CD14-positive monocyte (primary cell): ENCODE data around the gene CASK. TPM values are rescaled to one million over a fixed set of nuclear protein-coding genes. Genes with fewer than 3 reads are reported as not detected.
A peak's percentile ranks its signal among the peaks of the same experiment; 100 is the strongest.

ENCODE experiments used
- DNase-seq, 3 donors: peaks; one replicate each; pipeline ENCODE4 v3.0.0-alpha.2; 2011 to 2022
- H2AFZ ChIP-seq: 2 replicates; pipeline ENCODE4 v1.6.0; 2012; ENCODE audit warnings: mild to moderate bottlenecking, low read depth, low read length, inconsistent platforms; ENCODE audit not compliant: insufficient read depth, poor library complexity, severe bottlenecking
- H3K27ac ChIP-seq, 2 donors: 1 replicate in 1 of 2; 2 replicates in 1 of 2; pipeline ENCODE4 v1.5.1; 2012 to 2013; ENCODE audit warnings: low read length in 2 of 2, control low read depth in 1 of 2, inconsistent platforms in 1 of 2, low read depth in 1 of 2, mild to moderate bottlenecking in 1 of 2
- H3K27me3 ChIP-seq, 2 donors: one replicate each; pipeline versions ENCODE4 v1.6.0 to v1.6.1; 2011 to 2013; ENCODE audit warnings: low read length in 2 of 2; ENCODE audit not compliant: control insufficient read depth in 2 of 2, insufficient read depth in 2 of 2
- H3K36me3 ChIP-seq, 2 donors: replicated peaks in 1 of 2; 1 replicate in 1 of 2; 2 replicates in 1 of 2; pipeline versions ENCODE4 v1.5.1 to v1.6.1; 2012 to 2013; ENCODE audit warnings: low read length in 2 of 2, control low read depth in 1 of 2, inconsistent platforms in 1 of 2, mild to moderate bottlenecking in 1 of 2; ENCODE audit not compliant: insufficient read depth in 2 of 2, control insufficient read depth in 1 of 2
- H3K4me1 ChIP-seq, 2 donors: 1 replicate in 1 of 2; 2 replicates in 1 of 2; pipeline versions ENCODE4 v1.5.1 to v1.6.1; 2012 to 2013; ENCODE audit warnings: low read length in 2 of 2, control low read depth in 1 of 2, inconsistent platforms in 1 of 2, mild to moderate bottlenecking in 1 of 2, moderate library complexity in 1 of 2; ENCODE audit not compliant: insufficient read depth in 2 of 2, control insufficient read depth in 1 of 2
- H3K4me2 ChIP-seq: replicated peaks from 2 replicates; pipeline ENCODE3; 2012; ENCODE audit warnings: low read length, moderate library complexity, mild to moderate bottlenecking; ENCODE audit not compliant: poor library complexity, severe bottlenecking; ENCODE audit errors: extremely low read depth
- H3K4me3 ChIP-seq, 3 experiments: fragments of 200-600 bp in 1 of 3; sonication (generic) in 1 of 3; replicated peaks in 1 of 3; 1 replicate in 2 of 3; 2 replicates in 1 of 3; pipeline ENCODE4 v1.5.1; 2011 to 2013; ENCODE audit warnings: low read length in 3 of 3, mild to moderate bottlenecking in 3 of 3, control low read depth in 2 of 3, low read depth in 2 of 3, inconsistent platforms in 1 of 3, moderate library complexity in 1 of 3
- H3K79me2 ChIP-seq: 2 replicates; pipeline ENCODE4 v1.6.0; 2012; ENCODE audit warnings: mild to moderate bottlenecking, control low read depth, inconsistent platforms, low read length, moderate library complexity; ENCODE audit not compliant: insufficient read depth
- H3K9ac ChIP-seq: 2 replicates; pipeline ENCODE4 v1.6.0; 2017; ENCODE audit warnings: low read length, mild to moderate bottlenecking; ENCODE audit not compliant: insufficient read depth, poor library complexity, severe bottlenecking
- H3K9me3 ChIP-seq, 2 donors: replicated peaks in 1 of 2; 1 replicate in 1 of 2; 2 replicates in 1 of 2; pipeline versions ENCODE4 v1.5.1 to v1.6.1; 2012 to 2013; ENCODE audit warnings: low read length in 2 of 2, control low read depth in 1 of 2; ENCODE audit not compliant: control insufficient read depth in 1 of 2, insufficient read depth in 1 of 2
- H4K20me1 ChIP-seq: 2 replicates; pipeline ENCODE4 v1.6.0; 2012; ENCODE audit warnings: mild to moderate bottlenecking, low read length, control low read depth, moderate library complexity; ENCODE audit not compliant: insufficient read depth
- H3K27ac Mint-ChIP-seq, 7 donors: one replicate each; pipeline ENCODE4 v1.8.0; 2020; ENCODE audit warnings: mild to moderate bottlenecking in 7 of 7, mixed read lengths in 7 of 7, moderate library complexity in 6 of 7, inconsistent platforms in 2 of 7
- H3K27me3 Mint-ChIP-seq, 3 donors: one replicate each; pipeline ENCODE4 v1.8.0; 2021 to 2022; ENCODE audit warnings: low read depth in 3 of 3, mild to moderate bottlenecking in 3 of 3, mixed read lengths in 3 of 3, moderate library complexity in 3 of 3, inconsistent platforms in 1 of 3
- H3K36me3 Mint-ChIP-seq, 2 donors: one replicate each; pipeline ENCODE4 v1.8.0; 2020; ENCODE audit warnings: mixed read lengths in 2 of 2, inconsistent platforms in 1 of 2, mild to moderate bottlenecking in 1 of 2
- H3K4me1 Mint-ChIP-seq: one replicate; pipeline ENCODE4 v1.8.0; 2020; ENCODE audit warnings: mild to moderate bottlenecking, mixed read lengths
- H3K4me3 Mint-ChIP-seq, 2 donors: one replicate each; pipeline ENCODE4 v1.8.0; 2020; ENCODE audit warnings: mild to moderate bottlenecking in 2 of 2, mixed read lengths in 2 of 2, moderate library complexity in 1 of 2
- H3K9me3 Mint-ChIP-seq, 7 donors: one replicate each; pipeline ENCODE4 v1.8.0; 2020 to 2022; ENCODE audit warnings: mixed read lengths in 7 of 7, mild to moderate bottlenecking in 6 of 7, moderate library complexity in 6 of 7, inconsistent platforms in 2 of 7
- WGBS: methylation state at CpG from one replicate; pipeline ENCODE4 v1.1.5; 2013; ENCODE audit warnings: missing lambda C conversion rate; ENCODE audit not compliant: insufficient coverage; 5-methylcytosine and 5-hydroxymethylcytosine counted together
- intact Hi-C, 2 donors: fragments of 100-400 bp; cut with micrococcal nuclease; formaldehyde crosslinking; loops; one replicate each; pipeline versions ENCODE4 v1.15.0 to v1.15.1; 2023
- polyA plus RNA-seq, 3 donors: library from polyadenylated mRNA; depleted of rRNA in 1 of 3; unstranded in 2 of 3; stranded (reverse) in 1 of 3; fragments of 300-500 nt in 2 of 3; fragments of >200 nt in 1 of 3; fragmentation: Illumina TruSeq in 2 of 3; gene quantifications; 1 replicate in 2 of 3; 2 replicates in 1 of 3; pipeline ENCODE4 v1.2.3, GENCODE V29; 2012 to 2021
- TF ChIP-seq, protein P1 (sequence below): fragments of 200-600 bp; IDR thresholded peaks from one replicate; pipeline ENCODE4 v1.8.0; 2022; ENCODE audit warnings: antibody characterized with exemption, mild to moderate bottlenecking

CASK gene
- polyA plus RNA-seq, 3 donors, result 0.48 to 7.4 (median 2.5) TPM

DNA sequence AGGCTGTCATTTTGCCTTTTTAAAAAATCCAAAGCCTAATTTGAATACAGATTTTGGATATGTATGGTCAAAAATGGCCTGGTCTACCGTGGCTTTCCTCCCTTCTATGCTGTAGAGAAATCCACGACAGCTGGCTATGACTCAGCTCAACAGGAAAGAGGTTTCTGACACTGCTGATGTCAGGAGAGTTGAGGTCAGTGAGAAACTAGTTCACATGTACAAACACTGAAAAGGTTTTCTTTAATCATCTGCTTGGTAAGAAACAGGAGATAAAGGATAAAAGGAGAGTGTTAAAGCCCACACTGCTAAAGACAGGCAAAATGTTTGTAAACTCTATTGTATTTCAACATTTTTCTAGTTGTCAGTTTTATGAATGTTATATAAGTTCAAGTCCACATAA is 362.3 kb downstream of the CASK start:
- Histone ChIP-seq H3K4me1 (peaks cover 23 to 33% of the 10 kb centered on the region in 2 donors), H3K9ac (no peak overlapping the region), H3K36me3 (no peaks in the 10 kb centered on the region), H3K4me2 (no peak overlapping the region), H3K4me3 (no peak overlapping the region), H3K9me3 (no peaks in the 10 kb centered on the region), H2AFZ (no peak overlapping the region), H4K20me1 (no peaks in the 10 kb centered on the region), H3K79me2 (no peaks in the 10 kb centered on the region), H3K27me3 (peaks cover 0 to 7% of the 10 kb centered on the region in 2 donors), H3K27ac (no peak overlapping the region)
- Mint-ChIP-seq H3K4me3 (no peak overlapping the region), H3K4me1 (peaks cover 19% of the 10 kb centered on the region), H3K27ac (peak overlapping the region; percentile 15 to 89 (median 50)), H3K27me3 (peaks cover 0 to 4% (median 0%) of the 10 kb centered on the region in 3 donors), H3K9me3 (peaks cover 0 to 3% (median 0%) of the 10 kb centered on the region in 7 donors), H3K36me3 (peaks cover 4 to 6% of the 10 kb centered on the region in 2 donors)
- intact Hi-C loops, result no loop called here
- TF ChIP-seq, protein P1, sequence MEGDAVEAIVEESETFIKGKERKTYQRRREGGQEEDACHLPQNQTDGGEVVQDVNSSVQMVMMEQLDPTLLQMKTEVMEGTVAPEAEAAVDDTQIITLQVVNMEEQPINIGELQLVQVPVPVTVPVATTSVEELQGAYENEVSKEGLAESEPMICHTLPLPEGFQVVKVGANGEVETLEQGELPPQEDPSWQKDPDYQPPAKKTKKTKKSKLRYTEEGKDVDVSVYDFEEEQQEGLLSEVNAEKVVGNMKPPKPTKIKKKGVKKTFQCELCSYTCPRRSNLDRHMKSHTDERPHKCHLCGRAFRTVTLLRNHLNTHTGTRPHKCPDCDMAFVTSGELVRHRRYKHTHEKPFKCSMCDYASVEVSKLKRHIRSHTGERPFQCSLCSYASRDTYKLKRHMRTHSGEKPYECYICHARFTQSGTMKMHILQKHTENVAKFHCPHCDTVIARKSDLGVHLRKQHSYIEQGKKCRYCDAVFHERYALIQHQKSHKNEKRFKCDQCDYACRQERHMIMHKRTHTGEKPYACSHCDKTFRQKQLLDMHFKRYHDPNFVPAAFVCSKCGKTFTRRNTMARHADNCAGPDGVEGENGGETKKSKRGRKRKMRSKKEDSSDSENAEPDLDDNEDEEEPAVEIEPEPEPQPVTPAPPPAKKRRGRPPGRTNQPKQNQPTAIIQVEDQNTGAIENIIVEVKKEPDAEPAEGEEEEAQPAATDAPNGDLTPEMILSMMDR, result no peak
- DNase-seq, result peak; percentile 50 to 73 (median 63)
- WGBS, result no CpG with 5 or more reads among the region's 2 CpGs

DNA sequence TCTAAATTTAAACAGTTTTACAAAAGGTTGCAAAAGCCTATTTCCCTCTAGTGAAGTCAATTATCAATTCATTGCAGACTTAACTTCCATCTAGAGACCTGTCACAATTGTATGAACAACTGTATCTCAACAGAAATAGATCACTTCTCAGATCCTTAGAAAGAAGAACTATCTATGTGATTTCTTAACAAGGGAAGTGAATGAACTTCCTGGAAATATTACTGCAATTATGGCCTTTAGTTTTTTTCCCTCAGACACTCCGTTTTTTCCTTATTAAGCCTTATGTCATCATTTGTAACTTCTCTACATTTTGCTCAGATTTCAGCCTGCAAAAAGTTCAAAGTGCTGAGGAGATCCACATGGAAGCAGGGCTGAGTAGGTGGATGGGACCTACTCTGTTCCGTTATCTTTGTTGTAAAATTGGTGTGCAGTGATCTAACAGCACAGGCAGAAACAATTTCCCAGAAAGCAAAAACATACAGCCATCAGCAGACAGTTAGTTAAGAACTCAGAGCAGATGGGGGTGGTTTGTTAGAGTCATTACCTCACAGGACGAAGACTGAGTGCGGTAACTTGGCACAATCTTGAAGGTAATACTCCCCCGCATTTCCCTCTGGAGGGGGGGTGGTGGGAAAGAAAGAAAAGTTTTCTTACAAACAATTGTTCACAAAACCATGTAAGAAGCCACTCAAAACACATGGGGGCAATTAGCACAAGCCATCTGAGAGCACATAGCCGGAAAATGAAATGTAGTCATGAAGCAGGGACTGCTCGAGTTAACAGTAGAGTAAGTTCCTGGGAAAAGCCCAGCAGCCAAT is 363.9 kb downstream of the CASK start:
- peak overlapping the region in 1 of 2 donors; percentile 76 for H3K4me3 Mint-ChIP-seq
- H3K27ac ChIP-seq, result peak overlapping the region in 1 of 2 donors; percentile 64
- DNase-seq, result peak; percentile 34 to 77 (median 56)
- peaks cover 0 to 11% of the 10 kb centered on the region in 2 donors for H3K27me3 ChIP-seq
- peak overlapping the region; percentile 86 to 97 (median 92) for H3K27ac Mint-ChIP-seq
- no peaks in the 10 kb centered on the region for H3K36me3 ChIP-seq
- H3K9ac ChIP-seq, result no peak overlapping the region
- TF ChIP-seq, protein P1, result no peak
- H3K9me3 ChIP-seq, result no peaks in the 10 kb centered on the region
- peak overlapping the region in 1 of 3 experiments; percentile 41 for H3K4me3 ChIP-seq
- no CpG with 5 or more reads among the region's 7 CpGs for WGBS
- peak overlapping the region; percentile 47 for H3K4me2 ChIP-seq
- intact Hi-C loops, result loop anchor here (10.0 kb wide), 1 partner anchor 205 kb away; no protein-coding TSS in a partner anchor
- H3K9me3 Mint-ChIP-seq, result no peaks in the 10 kb centered on the region
- no peaks in the 10 kb centered on the region for H3K79me2 ChIP-seq
- peaks cover 23 to 33% of the 10 kb centered on the region in 2 donors for H3K4me1 ChIP-seq
- no peaks in the 10 kb centered on the region for H4K20me1 ChIP-seq
- H3K27me3 Mint-ChIP-seq, result peaks cover 0 to 4% (median 0%) of the 10 kb centered on the region in 3 donors
- H2AFZ ChIP-seq, result no peak overlapping the region
- no peaks in the 10 kb centered on the region for H3K36me3 Mint-ChIP-seq
- peaks cover 19% of the 10 kb centered on the region for H3K4me1 Mint-ChIP-seq
